GM23248 (cell line): Measurements from ENCODE around the gene KLHDC7B. TPM values are rescaled to one million over a fixed set of nuclear protein-coding genes. Genes with fewer than 3 reads are reported as not detected.

Experiments
- DNase-seq: peaks from one replicate; pipeline ENCODE4 v3.0.0-alpha.2; 2015
- H2AFZ ChIP-seq: fragments of 200-600 bp; sonication (generic); 2 replicates; pipeline ENCODE4 v1.6.1; 2016; ENCODE audit warnings: antibody characterized with exemption
- H3F3A ChIP-seq: fragments of 200-600 bp; sonication (generic); 2 replicates; pipeline ENCODE4 v1.6.1; 2016; ENCODE audit warnings: mild to moderate bottlenecking, antibody characterized with exemption, mixed run types; ENCODE audit not compliant: insufficient read depth
- H3K27ac ChIP-seq: fragments of 200-600 bp; sonication (generic); 2 replicates; pipeline ENCODE4 v1.5.1; 2016; ENCODE audit warnings: mild to moderate bottlenecking
- H3K27me3 ChIP-seq: fragments of 200-600 bp; sonication (generic); replicated peaks from 2 replicates; pipeline ENCODE4 v1.6.1; 2016; ENCODE audit warnings: mild to moderate bottlenecking; ENCODE audit not compliant: insufficient read depth
- H3K36me3 ChIP-seq: fragments of 200-600 bp; sonication (generic); 2 replicates; pipeline ENCODE4 v1.6.1; 2016; ENCODE audit warnings: low read depth, mild to moderate bottlenecking
- H3K4me1 ChIP-seq: fragments of 200-600 bp; sonication (generic); 2 replicates; pipeline ENCODE4 v1.6.1; 2016; ENCODE audit warnings: mild to moderate bottlenecking; ENCODE audit not compliant: insufficient read depth
- H3K4me2 ChIP-seq: fragments of 200-600 bp; sonication (generic); one replicate; pipeline ENCODE4 v1.6.1; 2016; ENCODE audit warnings: mild to moderate bottlenecking; ENCODE audit not compliant: unreplicated experiment
- H3K4me3 ChIP-seq: fragments of 200-600 bp; sonication (generic); 2 replicates; pipeline ENCODE4 v1.5.1; 2016; ENCODE audit warnings: mild to moderate bottlenecking
- H3K79me2 ChIP-seq: fragments of 200-600 bp; sonication (generic); 2 replicates; pipeline ENCODE4 v1.6.1; 2016; ENCODE audit warnings: mild to moderate bottlenecking; ENCODE audit not compliant: insufficient read depth
- H3K9ac ChIP-seq: fragments of 200-600 bp; sonication (generic); 2 replicates; pipeline ENCODE4 v1.6.1; 2016; ENCODE audit warnings: mild to moderate bottlenecking
- H3K9me2 ChIP-seq: fragments of 200-600 bp; sonication (generic); 2 replicates; pipeline ENCODE4 v1.6.1; 2016; ENCODE audit warnings: mixed run types, mild to moderate bottlenecking, moderate library complexity; ENCODE audit not compliant: insufficient read depth
- H3K9me3 ChIP-seq: fragments of 200-600 bp; sonication (generic); one replicate; pipeline ENCODE4 v1.6.1; 2017; ENCODE audit warnings: low read depth
- H4K20me1 ChIP-seq: fragments of 200-600 bp; sonication (generic); 2 replicates; pipeline ENCODE4 v1.6.0; 2016; ENCODE audit not compliant: insufficient read depth
- EZH2 ChIP-seq: fragments of 200-600 bp; sonication (generic); IDR thresholded peaks from 2 replicates; pipeline ENCODE4 v1.6.1; 2018; ENCODE audit warnings: antibody characterized with exemption, mild to moderate bottlenecking; ENCODE audit not compliant: insufficient read depth, poor library complexity, severe bottlenecking
- EZH2phosphoT487 ChIP-seq: fragments of 200-600 bp; sonication (generic); IDR thresholded peaks from 2 replicates; pipeline ENCODE4 v1.6.1; 2018; ENCODE audit warnings: antibody characterized with exemption, moderate library complexity, mild to moderate bottlenecking, low read depth; ENCODE audit not compliant: insufficient read depth
- WGBS, 2 experiments: methylation state at CpG; one replicate each; pipeline ENCODE4 v1.1.6; 2015 to 2017; ENCODE audit warnings: low lambda C conversion rate in 2 of 2, low coverage in 1 of 2; ENCODE audit errors: missing lambda C conversion rate in 2 of 2; 5-methylcytosine and 5-hydroxymethylcytosine counted together
- in situ Hi-C: fragments of 300-500 bp; cut with MboI; formaldehyde crosslinking; loops from 2 replicates; pipeline ENCODE4 v1.15.0; 2020
- polyA plus RNA-seq: library from polyadenylated mRNA; unstranded; fragments of >200 nt; fragmentation: Nextera tagmentation; extraction: Ambion mirVana; gene quantifications from 2 replicates; pipeline ENCODE4 v1.2.1, GENCODE V29; 2016
- total RNA-seq: library from RNA; depleted of rRNA; stranded (reverse); fragments of >200 nt; shearing (Covaris generic); gene quantifications from 2 replicates; pipeline ENCODE4 v1.2.3, GENCODE V29; 2014

KLHDC7B gene
- total and polyA plus RNA-seq, 2 experiments from 2014 or later = 0.06 TPM; not detected in 1

- H3K4me3 ChIP-seq = no peak overlapping the region
- WGBS, 2 experiments = 88% methylated on average over 11 of the region's 11 CpGs
Observed at GRCh38 chr22:50564289-50564688, 18.6 kb downstream of the KLHDC7B start.

GRCh38 chr22:50567721-50568252, 22.1 kb downstream of the KLHDC7B start:
- 85% methylated on average over 7 of the region's 7 CpGs for WGBS, 2 experiments
- no peaks in the 10 kb centered on the region for H3K9me2 ChIP-seq
- no peak overlapping the region for H3K9ac ChIP-seq
- no peak overlapping the region for H2AFZ ChIP-seq
- H3K27ac ChIP-seq = no peak overlapping the region
- DNase-seq = no peak
- TF ChIP-seq EZH2phosphoT487 (no peak), EZH2 (no peak)
- H3K4me1 ChIP-seq = no peaks in the 10 kb centered on the region
- in situ Hi-C loops = no loop called here
- no peaks in the 10 kb centered on the region for H3K9me3 ChIP-seq
- H3K4me3 ChIP-seq = no peak overlapping the region
- no peaks in the 10 kb centered on the region for H3K79me2 ChIP-seq
- no peaks in the 10 kb centered on the region for H4K20me1 ChIP-seq
- H3K27me3 ChIP-seq = no peaks in the 10 kb centered on the region
- H3F3A ChIP-seq = no peaks in the 10 kb centered on the region
- no peaks in the 10 kb centered on the region for H3K36me3 ChIP-seq
- H3K4me2 ChIP-seq = no peak overlapping the region

More at GRCh38 chr22:50564289-50564688, 18.6 kb downstream of the KLHDC7B start:
- no peak overlapping the region for H3K9ac ChIP-seq
- H3K27me3 ChIP-seq = no peaks in the 10 kb centered on the region
- H3K4me1 ChIP-seq = no peaks in the 10 kb centered on the region
- H3K79me2 ChIP-seq = no peaks in the 10 kb centered on the region
- H3K4me2 ChIP-seq = no peak overlapping the region
- H4K20me1 ChIP-seq = no peaks in the 10 kb centered on the region
- no peaks in the 10 kb centered on the region for H3F3A ChIP-seq
- no peaks in the 10 kb centered on the region for H3K9me2 ChIP-seq
- in situ Hi-C loops = no loop called here
- H3K9me3 ChIP-seq = no peaks in the 10 kb centered on the region
- no peak overlapping the region for H2AFZ ChIP-seq
- H3K27ac ChIP-seq = no peak overlapping the region
- no peak for DNase-seq
- TF ChIP-seq EZH2 (no peak), EZH2phosphoT487 (no peak)
- H3K36me3 ChIP-seq = no peaks in the 10 kb centered on the region

- Histone ChIP-seq H3K9me3 (no peaks in the 10 kb centered on the region), H3K36me3 (no peaks in the 10 kb centered on the region), H3K9ac (no peak overlapping the region), H4K20me1 (no peaks in the 10 kb centered on the region), H3F3A (no peaks in the 10 kb centered on the region), H3K79me2 (no peaks in the 10 kb centered on the region), H2AFZ (no peak overlapping the region), H3K27ac (no peak overlapping the region), H3K4me1 (no peaks in the 10 kb centered on the region), H3K9me2 (no peaks in the 10 kb centered on the region), H3K4me3 (no peak overlapping the region), H3K27me3 (no peaks in the 10 kb centered on the region), H3K4me2 (no peak overlapping the region)
- 81 to 88% methylated on average over 7 of the region's 7 CpGs for WGBS, 2 experiments
- no peak for TF ChIP-seq EZH2
- no peak for TF ChIP-seq EZH2phosphoT487
- in situ Hi-C loops = no loop called here
- DNase-seq = no peak
Observed at GRCh38 chr22:50568626-50569025, 22.9 kb downstream of the KLHDC7B start.

GRCh38 chr22:50569041-50569459, 23.4 kb downstream of the KLHDC7B start:
- Histone ChIP-seq H3K27me3 (no peaks in the 10 kb centered on the region), H3K36me3 (no peaks in the 10 kb centered on the region), H3K9ac (no peak overlapping the region), H3K4me3 (no peak overlapping the region), H3K79me2 (no peaks in the 10 kb centered on the region), H3K4me1 (no peaks in the 10 kb centered on the region), H3K9me2 (no peaks in the 10 kb centered on the region), H3K9me3 (no peaks in the 10 kb centered on the region), H2AFZ (no peak overlapping the region), H3K4me2 (no peak overlapping the region), H3F3A (no peaks in the 10 kb centered on the region), H3K27ac (no peak overlapping the region), H4K20me1 (no peaks in the 10 kb centered on the region)
- WGBS, 2 experiments = 82 to 91% methylated on average over 8 of the region's 8 CpGs
- DNase-seq = no peak
- in situ Hi-C loops = no loop called here
- TF ChIP-seq EZH2 (no peak), EZH2phosphoT487 (no peak)
